ENCODE measurements around the gene LRRC72.
"Not testable (repeated sequence)": the region's sequence is repeated elsewhere in the genome, so short reads cannot be mapped to it uniquely, and the experiment has no call there.

The LRRC72 gene

DNA sequence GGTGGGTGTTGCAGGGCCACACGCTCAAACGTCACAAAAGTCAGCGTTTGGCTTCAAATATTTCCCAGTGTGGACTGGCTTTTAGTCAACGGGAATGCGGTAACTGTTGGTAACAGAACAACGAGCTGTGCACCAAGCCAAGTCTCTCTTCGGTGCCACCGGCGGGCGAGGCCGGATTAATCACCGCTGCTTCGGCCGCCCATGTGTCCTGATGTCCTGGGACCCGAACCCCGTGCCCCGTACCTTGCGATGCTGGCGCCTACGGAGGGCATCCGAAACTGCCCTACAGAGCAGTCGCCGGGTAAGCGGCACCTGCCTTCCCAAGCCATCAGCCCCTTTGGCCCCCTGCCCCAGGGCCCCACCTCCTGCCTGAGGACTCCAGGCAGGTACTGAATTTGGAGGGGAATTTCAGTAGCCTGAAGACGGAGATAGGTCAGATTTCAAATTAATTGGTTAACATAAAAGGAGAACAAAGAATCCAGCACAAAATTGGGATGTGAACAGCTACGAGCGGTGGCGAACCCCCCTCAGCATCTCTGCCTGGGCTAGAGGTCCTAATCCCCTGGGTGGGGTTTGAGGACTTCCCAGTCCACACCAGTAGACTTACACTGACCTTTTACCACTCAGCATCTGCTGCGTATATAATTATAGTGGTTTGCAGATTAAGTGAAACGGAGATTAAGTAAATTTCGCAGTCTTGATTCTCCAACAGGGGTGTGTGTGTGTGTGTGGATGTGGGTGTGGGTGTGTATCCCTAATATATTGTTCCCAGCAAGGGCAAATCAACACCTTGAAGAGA lies at the start of gene LRRC72:
Gene LRRC72, plus strand, starts transcription at position 84 of the 799 bp plus-strand sequence. Its CDS starts 128 bp downstream, at position 212.
- no peak for DNase-seq (ENCODE audit: low read depth, low spot score)

DNA sequence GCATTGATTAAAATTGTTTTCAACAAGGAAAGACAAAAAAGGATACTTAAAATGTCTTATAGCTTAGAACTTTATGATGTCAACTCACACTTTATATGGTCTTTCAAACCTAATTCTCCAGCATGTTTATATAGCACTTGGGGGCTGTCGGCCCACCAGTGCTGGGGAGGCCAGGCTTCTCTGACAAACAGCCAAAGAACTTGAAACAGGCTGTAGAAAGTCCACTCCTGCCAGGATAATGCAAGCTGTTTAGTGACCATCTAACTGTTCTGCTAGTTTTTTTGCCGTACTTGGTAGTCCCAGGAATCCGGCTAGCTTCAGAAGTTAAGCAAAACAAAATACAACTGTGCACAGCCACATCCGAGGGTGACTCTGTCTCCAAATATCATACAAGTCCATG lies 47.5 kb upstream of the LRRC72 start:
- DNase-seq (ENCODE audit: low read depth, low spot score), result no peak

DNA sequence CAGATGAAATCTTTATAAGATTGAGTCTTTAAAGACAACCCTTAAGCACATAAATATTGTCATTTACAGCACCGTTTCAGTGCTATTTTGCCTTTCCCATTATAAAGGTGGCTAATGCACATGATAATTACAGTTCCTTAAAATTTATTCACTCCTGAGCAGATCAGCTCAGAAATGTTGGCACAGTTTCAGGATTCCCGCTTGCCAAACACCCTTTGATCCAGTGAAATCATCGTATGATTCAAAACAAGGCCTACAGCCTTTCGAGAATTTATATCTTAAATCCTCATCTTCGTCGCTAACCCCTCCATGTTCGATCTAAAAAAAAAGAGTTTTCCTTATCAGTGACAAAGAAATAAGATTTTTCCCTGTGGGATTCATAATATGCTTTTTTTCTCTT lies 47.0 kb upstream of the LRRC72 start:
- no peak for DNase-seq (ENCODE audit: low read depth, low spot score)

DNA sequence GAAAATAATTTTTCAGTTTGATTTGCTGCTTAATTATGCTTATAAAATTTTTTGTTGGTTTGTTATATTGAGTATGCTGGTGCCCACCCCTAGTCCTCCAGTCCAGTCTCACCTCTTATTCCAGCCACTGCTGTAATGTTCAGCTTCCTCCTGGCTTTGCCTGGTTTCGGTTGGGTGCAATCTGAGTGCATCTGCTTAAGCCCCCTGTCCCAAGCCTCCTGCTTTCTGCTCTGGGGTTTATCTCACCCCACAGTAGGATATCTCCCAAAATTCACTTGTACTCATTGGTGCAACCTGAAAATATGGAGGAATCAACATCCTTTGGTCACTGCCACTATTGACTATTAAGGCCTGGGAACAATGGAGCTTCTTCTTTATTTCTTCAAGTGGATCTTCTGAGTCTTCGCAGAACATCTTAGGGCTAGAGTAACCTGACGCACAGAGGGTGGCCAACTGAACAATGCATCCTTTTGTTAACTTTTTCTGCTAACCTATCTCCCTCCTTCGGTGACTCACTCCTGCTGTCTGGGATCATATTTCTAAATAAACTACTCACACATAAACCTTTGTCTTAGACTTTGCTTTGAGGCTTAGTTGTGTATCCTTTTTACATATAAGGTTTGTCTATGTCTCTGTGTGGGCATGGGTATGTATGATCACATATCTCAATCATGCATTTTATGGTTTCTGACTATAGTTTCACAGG lies 42.0 kb upstream of the LRRC72 start:
- no peak for DNase-seq (ENCODE audit: low read depth, low spot score)

DNA sequence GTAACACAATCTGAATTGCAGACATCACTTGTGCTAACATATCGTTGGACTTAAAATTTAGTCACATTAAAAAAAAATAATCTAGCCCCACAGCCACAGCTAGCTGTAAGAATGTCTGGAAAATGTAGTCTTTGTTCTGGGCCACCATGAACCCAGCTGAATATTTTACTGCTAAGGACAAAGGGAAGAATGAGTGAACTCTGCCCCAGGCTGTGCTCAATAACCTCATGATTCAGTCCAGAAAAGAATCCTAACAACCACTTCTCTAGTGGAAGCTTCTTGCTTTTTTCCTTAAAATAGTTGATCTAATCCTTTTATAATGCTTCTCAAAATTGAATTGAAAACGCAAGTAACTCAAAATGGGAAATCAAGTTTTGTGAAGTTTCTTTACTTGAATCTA lies 35.5 kb upstream of the LRRC72 start:
- DNase-seq (ENCODE audit: low read depth, low spot score), result no peak

DNA sequence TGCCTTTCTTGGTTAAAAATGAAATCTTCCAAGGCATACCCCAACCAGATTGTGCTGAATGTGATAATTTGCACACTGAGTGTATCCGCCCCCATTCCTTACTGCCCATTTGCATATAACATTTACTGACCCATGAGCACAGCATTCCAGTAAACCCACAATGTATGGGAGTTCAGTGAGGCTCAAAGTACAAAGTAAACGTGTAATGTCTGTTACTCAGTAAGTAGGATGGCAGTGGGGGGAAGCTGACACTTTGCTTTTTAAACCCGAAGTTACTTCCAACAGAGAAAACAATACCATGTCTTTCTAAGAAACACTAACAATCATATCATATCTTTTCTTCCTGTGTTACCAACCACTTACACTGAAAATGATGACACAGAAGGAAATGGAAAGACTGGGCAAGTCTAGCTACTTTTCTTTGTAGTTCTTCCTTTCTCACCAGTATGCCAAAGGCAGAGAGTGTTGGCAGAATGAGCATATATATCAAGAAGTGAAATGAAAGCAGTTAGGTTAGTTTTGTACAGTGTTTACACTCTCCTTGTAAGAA lies 34.0 kb upstream of the LRRC72 start:
- no peak for DNase-seq (ENCODE audit: low read depth, low spot score)

DNA sequence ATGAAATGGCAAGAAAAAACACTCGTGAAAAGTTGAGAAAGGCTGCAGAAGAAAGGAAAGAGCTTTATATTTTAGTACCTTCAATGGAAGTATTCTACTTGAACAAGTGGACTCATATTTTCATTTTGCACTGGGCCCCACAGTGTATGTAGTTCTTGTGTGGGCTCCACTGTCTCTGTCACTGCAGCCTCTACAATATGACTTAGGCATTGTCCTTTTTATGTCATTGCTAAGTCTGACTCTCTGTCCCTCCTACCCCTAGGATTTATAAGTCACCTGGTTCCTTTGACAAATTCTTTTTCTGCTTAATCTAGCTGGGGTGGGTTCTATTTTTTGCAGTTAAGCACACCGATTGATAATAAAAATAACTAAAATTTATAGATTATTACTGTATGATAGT lies 33.4 kb upstream of the LRRC72 start:
- no peak for DNase-seq (ENCODE audit: low read depth, low spot score)

DNA sequence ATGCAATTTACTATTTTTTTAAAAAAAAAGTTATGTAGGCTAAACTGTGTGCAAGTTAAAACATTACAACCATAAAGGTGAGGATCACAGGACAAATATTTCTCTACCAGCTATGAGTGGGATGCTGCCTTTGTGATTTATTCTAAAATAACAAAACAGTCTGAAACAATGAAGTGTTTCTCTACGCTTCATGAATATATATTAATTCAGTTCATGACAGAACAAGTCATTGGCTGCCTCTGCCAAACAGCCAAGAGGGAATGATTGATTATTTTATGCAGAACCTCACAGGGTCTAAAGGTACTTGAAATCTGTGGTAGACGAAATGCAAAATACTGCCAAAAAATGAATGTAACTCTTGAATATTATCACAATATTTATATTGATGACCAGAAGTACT lies 32.1 kb upstream of the LRRC72 start:
- DNase-seq (ENCODE audit: low read depth, low spot score), result no peak

DNA sequence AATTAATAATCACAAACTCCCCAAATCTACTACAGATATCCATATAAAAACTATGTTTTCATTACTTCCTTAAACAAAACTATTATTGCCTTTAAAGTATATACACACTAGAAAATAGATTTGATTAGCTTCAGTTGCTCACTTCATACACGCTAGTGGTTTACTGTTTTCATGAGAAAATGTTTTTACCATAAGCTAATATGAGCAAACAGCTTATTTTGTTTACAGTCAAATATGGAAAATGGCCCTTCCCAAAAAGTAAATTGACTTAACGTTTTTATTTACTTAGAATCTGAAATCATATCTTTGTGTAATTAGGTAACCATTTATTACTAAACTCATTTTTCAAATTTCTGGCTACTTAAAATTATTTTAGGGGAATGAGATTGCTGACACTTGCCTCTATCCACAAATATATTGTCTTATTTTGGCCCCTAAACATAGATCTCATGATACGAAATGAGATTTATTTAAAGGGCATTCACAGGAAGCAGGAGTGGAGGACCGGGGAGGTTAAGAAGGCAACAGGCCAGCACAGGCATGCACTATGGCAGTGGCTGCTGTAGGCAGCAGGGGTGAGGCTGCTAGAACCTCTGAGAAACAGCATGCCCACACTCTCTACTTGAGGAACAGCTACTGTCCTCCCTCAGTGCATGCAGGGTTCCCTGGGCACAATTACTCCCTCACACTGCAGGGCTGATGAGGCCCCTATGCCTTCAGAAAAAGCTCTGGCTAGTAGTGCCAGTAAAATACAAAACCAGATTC lies 31.5 kb upstream of the LRRC72 start:
- DNase-seq (ENCODE audit: low read depth, low spot score), result no peak

DNA sequence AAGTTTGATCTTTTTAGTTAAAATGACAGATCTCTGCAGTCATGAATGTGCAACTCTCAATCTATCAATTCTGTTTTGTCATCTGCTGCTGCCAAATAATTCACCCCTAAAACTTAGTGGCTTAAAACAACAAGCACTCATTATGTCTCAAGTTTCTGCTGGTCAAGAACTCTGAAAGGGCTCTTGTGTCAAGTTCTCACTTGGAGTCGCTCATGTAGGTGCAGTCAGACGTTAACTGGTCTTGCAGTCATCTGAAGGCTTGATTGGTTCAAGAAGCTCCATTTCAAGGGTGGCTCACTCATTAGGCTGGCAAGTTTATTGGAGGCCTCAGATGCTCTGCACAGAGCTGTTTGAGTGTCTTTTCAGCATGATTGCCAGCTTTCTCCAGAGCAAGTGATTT lies 28.5 kb upstream of the LRRC72 start:
- no peak for DNase-seq (ENCODE audit: low read depth, low spot score)

DNA sequence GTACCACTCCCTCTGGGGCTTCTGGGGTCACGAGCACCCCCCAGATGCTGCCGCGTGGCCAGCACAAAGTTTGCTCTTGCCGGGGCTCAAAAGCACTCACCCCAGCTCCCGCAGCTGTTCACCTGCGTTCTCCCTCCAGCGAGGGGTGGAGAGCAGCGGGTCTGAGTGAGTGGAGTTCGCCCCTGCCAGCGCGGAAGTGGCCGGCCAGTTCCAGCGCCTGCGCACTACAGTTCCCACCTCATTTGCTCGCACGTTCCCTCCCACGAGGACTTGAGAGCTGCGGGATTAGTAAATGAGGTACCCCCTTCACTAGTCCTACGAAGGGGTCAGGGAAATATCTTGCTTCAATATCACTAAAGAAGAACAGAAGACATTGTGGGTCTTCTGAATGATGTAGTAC lies 24.3 kb upstream of the LRRC72 start:
- no peak for DNase-seq (ENCODE audit: low read depth, low spot score)

DNA sequence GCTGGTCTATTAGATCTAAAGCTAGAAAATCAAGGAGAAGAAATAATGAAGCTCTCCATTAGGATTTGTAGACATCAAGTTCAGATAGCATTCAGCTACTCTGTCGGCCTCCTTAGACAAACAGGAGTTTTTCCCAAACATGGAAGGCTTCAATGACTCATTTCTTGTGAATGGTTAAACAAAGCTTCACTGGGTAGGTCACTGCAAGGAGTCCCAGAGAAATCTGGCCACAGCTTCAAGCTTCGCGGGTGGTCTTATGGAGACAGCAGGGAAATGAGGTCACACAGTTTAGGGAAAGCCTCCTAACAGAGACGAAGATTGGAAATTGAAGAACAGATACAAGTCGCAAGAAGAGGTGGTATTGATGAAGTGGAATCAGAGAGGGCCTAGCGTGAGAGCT lies 22.6 kb upstream of the LRRC72 start:
- DNase-seq (ENCODE audit: low read depth, low spot score), result no peak

DNA sequence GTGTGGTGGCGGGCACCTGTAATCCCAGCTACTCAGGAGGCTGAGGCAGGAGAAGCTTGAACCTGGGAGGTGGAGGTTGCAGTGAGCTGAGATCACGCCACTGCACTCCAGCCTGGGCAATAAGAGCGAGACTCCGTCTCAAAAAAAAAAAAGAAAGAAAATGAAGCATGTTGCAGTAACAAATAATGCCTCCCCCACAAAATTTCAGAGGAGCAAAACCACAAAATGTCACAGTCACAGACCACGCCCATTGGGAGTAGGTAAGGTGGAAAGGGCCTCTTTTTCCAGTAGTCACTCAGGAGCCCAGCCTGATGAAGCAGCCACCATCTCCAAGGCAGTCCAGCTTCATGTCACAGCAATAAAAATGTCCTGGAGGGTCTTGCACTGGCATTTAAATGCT lies 20.2 kb upstream of the LRRC72 start:
- DNase-seq (ENCODE audit: low read depth, low spot score), result not testable (repeated sequence)

DNA sequence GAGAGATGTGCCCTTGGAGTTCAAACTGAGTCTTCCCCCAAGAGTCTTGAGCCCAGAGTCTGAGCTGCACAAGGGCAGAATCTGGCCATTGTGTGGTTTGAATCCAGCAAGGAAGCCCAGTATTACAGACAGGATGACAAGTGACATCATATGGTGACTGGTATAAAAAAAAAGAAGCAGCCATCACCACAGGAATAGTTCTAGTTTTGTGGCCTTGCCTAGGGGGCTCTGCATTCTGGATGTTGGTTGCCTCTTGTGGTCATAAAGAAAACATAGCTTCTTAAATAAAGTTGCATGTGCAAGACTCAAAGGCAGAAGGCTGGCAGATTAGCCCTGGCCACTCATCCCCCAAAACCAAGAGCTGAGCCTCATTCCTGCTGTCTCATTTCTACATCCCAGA lies 16.8 kb upstream of the LRRC72 start:
- no peak for DNase-seq (ENCODE audit: low read depth, low spot score)

DNA sequence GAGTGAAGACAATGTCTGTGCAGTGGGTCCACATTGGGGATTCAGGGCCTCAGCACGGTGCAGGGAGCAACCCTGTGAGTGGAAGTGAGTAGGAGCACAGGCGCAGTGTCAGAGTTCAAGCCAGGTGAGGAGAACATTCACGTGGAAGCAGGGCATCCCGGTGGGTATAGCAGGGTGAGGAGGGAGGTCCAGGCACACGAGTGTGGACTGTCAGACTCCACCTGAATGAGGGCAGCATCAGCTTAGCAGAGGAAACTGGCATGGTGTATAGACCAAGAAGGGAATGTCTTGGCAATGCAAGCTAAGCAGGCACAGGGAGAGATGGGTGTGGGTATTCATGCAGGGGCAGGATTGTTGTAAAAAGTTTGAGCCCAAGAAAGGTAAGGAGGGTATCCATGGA lies 15.3 kb upstream of the LRRC72 start:
- no peak for DNase-seq (ENCODE audit: low read depth, low spot score)

DNA sequence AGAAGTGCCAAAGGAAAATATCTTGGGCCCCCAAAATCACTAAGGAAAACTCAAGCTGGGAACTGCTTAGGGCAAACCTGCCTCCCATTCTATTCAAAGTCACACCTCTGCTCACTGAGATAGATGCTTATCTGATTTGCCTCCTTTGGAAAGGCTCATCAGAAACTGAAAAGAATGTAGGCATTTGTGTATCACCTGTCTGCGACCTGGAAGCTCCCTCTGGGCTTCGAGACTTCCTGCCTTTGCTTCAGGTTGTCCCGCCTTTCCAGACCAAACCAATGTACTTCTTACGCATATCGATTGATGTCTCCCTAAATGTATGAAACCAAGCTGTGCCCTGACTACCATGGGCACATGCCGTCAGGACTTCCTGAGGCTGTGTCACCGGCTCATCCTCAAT lies 14.5 kb upstream of the LRRC72 start:
- no peak for DNase-seq (ENCODE audit: low read depth, low spot score)

DNA sequence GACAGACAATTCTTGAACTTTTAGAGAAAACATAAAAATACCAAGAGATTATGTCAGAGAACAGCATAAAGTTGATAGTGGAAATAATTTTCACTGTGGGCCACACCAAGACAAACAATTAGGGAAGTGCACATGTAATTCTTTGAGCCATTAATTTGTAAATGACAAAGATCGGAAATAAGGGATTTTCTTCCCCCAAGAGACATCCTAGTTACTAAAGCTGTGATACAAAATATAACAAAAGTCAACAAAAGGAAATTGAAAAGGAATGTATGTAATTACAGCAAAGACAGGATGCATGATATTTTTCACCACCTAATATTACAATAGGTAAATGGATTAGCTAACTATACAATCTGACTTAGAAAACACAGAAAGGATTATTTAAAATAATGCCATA lies 12.4 kb upstream of the LRRC72 start:
- DNase-seq (ENCODE audit: low read depth, low spot score), result no peak

DNA sequence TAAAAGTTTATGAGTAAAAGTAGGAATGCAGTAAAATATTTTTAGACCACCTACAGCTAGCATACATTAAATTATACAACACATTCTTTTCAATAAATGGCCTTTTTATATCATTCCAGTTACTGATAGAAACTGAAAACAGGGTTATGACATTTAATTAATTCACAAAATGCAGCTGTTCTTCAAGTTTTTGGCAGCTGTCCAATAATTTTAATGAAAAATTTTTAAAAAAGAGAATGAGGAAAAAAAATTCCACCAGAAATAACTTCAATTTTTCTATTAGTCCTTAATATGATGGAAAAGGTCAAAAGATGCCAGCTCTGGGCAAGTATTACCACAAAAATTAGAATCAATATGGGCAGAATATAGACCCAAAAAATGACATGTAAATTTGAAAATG lies 11.9 kb upstream of the LRRC72 start:
- DNase-seq (ENCODE audit: low read depth, low spot score), result no peak

DNA sequence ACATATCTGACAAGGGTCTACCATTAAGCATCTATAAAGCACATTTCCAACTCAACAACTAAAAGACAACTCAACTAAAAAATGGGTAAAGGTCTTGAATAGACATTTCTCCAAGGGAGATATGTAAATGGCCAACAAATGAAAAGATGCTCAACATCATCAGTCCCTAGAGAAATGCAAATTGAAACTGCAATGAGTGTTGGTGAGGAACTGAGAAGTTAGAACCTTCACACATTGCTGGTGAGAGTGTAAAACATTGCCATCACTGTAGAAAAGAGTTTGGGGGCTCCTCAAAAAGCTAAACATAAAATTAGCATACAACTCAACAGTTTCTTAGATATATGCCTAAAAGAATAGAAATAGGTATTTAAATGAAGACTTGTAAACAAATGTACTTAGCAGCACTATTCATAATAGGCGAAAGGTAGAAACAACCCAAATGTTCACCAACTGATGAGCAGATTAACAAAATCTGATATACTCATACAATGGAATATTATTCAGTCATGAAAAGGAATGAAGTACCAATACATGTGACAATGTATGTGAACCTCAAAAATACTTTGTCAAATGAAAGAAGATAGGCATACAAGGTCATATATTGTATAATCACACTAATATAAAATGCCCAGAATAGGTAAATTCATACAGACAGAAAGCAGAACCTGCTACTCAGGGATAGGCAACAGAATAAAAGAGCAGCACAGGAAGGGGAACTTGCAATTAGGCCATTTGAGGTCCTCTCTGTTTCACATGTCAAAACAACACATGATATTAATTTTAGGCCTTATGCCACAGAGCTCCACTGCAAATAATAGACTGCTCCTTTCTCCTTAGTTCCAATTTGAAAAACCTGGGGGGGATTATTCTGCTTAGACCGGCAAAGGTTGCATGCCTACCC lies 10.6 kb upstream of the LRRC72 start:
- no peak for DNase-seq (ENCODE audit: low read depth, low spot score)

DNA sequence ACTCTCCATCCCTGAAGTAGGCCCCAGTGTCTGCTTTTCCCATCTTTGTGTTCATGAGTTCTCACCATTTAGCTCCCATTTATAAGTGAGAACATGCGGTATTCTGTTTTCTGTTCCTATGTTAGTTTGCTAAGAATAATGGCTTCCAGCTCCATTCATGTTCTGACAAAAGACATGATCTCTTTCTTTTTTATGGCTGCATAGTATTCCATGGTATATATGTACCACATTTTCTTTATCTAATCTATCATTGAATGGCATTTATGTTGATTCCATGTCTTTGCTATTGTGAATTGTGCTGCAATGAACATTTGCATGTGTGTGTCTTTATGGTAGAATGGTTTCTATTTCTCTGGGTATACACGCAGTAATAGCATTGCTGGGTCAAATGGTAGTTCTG lies 6.6 kb upstream of the LRRC72 start:
- not testable (repeated sequence) for DNase-seq (ENCODE audit: low read depth, low spot score)

DNA sequence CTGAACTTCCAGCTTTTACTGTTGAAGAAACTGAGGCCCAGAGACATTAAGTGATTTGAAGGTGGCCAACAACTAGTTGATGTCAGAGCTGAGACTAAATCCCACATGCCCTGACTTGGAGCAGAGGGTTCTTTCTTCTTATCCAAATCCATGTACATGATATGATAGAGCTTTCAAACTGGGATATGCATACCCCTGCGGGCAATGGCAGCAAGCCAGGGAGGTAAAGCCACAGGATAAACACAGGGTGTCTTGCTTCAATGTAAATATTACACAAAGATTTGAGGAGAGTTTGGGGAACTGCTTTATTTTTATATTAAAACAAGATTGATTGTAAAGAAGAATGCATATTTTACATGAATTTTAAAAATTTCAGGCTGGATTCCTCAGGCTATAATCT lies 2.3 kb upstream of the LRRC72 start:
- DNase-seq (ENCODE audit: low read depth, low spot score), result no peak

Measured in activated naive CD8-positive, alpha-beta T cell treated with anti-CD3 and anti-CD28 coated beads, Interleukin-2, amount 50 U/mL, for 16 hours (primary cell).